ENCODE results near the gene AAGAB.

AAGAB gene

DNA sequence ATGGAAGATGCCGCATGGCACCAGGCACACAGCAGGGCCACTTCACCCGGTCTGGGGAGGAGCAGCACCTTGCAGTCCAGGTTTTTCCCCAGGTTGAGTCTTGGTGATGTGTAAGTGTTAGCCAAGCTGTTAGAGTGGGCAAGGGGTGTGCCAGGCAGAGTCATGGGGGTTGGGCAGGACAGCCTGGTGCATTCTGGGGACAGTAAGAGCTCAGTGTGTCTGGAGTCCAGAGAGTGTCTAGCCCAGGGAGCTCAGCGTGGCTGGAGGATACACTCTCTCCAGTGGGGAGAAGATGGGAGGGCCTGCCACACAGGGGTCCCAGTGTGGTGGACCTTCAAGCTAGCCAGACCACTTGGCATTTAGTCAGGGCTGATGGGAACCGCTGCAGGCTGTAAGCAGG lies 87.4 kb downstream of the AAGAB start:
- Histone ChIP-seq H3K4me1 (ENCODE audit: insufficient read depth, poor library complexity, severe bottlenecking) (peaks cover 3% of the 10 kb centered on the region), H3K9me3 (ENCODE audit: severe bottlenecking) (no peaks in the 10 kb centered on the region), H3K36me3 (ENCODE audit: low read depth) (peaks cover 88% of the 10 kb centered on the region), H3K4me3 (ENCODE audit: severe bottlenecking) (no peak overlapping the region), H3K27ac (ENCODE audit: poor library complexity, severe bottlenecking) (no peak overlapping the region), H3K27me3 (ENCODE audit: insufficient read depth, poor library complexity, severe bottlenecking) (no peaks in the 10 kb centered on the region)
- no peak for ATAC-seq (ENCODE audit: low read depth)
- DNase-seq (ENCODE audit: low spot score), result no peak
- TF ChIP-seq, protein P1, sequence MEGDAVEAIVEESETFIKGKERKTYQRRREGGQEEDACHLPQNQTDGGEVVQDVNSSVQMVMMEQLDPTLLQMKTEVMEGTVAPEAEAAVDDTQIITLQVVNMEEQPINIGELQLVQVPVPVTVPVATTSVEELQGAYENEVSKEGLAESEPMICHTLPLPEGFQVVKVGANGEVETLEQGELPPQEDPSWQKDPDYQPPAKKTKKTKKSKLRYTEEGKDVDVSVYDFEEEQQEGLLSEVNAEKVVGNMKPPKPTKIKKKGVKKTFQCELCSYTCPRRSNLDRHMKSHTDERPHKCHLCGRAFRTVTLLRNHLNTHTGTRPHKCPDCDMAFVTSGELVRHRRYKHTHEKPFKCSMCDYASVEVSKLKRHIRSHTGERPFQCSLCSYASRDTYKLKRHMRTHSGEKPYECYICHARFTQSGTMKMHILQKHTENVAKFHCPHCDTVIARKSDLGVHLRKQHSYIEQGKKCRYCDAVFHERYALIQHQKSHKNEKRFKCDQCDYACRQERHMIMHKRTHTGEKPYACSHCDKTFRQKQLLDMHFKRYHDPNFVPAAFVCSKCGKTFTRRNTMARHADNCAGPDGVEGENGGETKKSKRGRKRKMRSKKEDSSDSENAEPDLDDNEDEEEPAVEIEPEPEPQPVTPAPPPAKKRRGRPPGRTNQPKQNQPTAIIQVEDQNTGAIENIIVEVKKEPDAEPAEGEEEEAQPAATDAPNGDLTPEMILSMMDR (IDR thresholded peaks at IDR 0.05; ENCODE audit: poor library complexity, severe bottlenecking), result no peak

GRCh38 chr15:67166280-67167009 lies 88.0 kb downstream of the AAGAB start:
- Histone ChIP-seq H3K4me1 (ENCODE audit: insufficient read depth, poor library complexity, severe bottlenecking) (peaks cover 3% of the 10 kb centered on the region), H3K9me3 (ENCODE audit: severe bottlenecking) (no peaks in the 10 kb centered on the region), H3K27me3 (ENCODE audit: insufficient read depth, poor library complexity, severe bottlenecking) (no peaks in the 10 kb centered on the region), H3K27ac (ENCODE audit: poor library complexity, severe bottlenecking) (no peak overlapping the region), H3K4me3 (ENCODE audit: severe bottlenecking) (no peak overlapping the region), H3K36me3 (ENCODE audit: low read depth) (peaks cover 88% of the 10 kb centered on the region)
- DNase-seq (ENCODE audit: low spot score), result no peak
- TF ChIP-seq, protein P1 (IDR thresholded peaks at IDR 0.05; ENCODE audit: poor library complexity, severe bottlenecking), result no peak
- ATAC-seq (ENCODE audit: low read depth), result peak; percentile 34; the same call in 2 of the 3 replicates

DNA sequence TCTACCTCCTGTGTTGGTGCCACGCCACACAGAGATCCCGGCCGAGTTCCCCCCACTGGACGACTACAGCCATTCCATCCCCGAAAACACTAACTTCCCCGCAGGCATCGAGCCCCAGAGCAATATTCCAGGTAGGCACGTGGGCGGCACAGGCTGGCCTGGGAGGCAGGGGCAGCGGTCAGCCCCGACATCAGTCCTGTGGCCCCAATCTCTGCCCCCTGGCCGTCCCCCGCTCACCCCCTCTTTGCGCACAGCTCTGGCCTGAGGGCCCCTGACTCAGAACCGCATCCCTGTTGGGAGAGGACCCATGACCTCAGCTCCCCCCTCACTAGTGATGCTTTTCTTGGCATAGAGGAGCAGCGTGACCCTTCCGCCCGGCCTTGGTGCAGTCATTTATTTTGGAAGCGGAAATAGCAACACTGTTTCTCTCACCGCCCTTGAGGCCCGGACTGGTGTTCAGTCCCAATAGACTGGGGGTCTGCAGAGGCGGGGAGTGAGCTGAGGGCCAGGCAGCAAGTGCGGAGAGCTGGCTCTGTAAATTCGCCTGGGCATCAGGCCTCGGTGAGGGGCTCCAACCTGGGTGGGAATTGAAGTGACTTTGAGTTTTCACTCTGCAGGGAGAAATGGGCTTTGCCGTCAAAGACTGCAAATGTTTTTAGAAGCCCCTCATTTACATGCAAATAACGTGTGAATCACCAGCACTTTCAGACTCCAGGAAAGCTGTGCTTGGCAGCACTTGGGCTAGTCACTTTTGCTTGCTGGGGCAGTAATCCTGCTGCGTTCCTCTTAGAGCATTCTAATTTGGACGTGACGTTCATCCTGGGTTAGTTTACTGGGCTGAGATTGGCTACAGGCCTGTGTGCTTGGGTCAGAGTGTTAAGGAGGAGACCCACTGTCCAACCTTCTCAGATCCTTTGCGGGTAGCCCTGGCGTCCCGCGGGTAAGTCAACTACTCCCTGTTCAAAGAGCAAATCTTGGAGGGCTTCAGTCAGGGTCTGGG lies 88.9 kb downstream of the AAGAB start:
- H3K4me3 ChIP-seq (ENCODE audit: severe bottlenecking), result no peak overlapping the region
- DNase-seq (ENCODE audit: low spot score) (no peak), ATAC-seq (ENCODE audit: low read depth) (no peak)
- TF ChIP-seq, protein P1 (IDR thresholded peaks at IDR 0.05; ENCODE audit: poor library complexity, severe bottlenecking), result no peak
- H3K9me3 ChIP-seq (ENCODE audit: severe bottlenecking), result no peaks in the 10 kb centered on the region
- H3K27ac ChIP-seq (ENCODE audit: poor library complexity, severe bottlenecking), result no peak overlapping the region
- H3K4me1 ChIP-seq (ENCODE audit: insufficient read depth, poor library complexity, severe bottlenecking), result peaks cover 6% of the 10 kb centered on the region
- peaks cover 87% of the 10 kb centered on the region for H3K36me3 ChIP-seq (ENCODE audit: low read depth)
- no peaks in the 10 kb centered on the region for H3K27me3 ChIP-seq (ENCODE audit: insufficient read depth, poor library complexity, severe bottlenecking)

GRCh38 chr15:67164811-67165253 lies 89.6 kb downstream of the AAGAB start:
- DNase-seq (ENCODE audit: low spot score) (no peak), ATAC-seq (ENCODE audit: low read depth) (no peak)
- TF ChIP-seq, protein P1 (IDR thresholded peaks at IDR 0.05; ENCODE audit: poor library complexity, severe bottlenecking), result no peak
- Histone ChIP-seq H3K27me3 (ENCODE audit: insufficient read depth, poor library complexity, severe bottlenecking) (no peaks in the 10 kb centered on the region), H3K4me1 (ENCODE audit: insufficient read depth, poor library complexity, severe bottlenecking) (peaks cover 6% of the 10 kb centered on the region), H3K9me3 (ENCODE audit: severe bottlenecking) (no peaks in the 10 kb centered on the region), H3K36me3 (ENCODE audit: low read depth) (peaks cover 85% of the 10 kb centered on the region), H3K4me3 (ENCODE audit: severe bottlenecking) (no peak overlapping the region), H3K27ac (ENCODE audit: poor library complexity, severe bottlenecking) (no peak overlapping the region)
